Activated B cell treated with CpG ODN at 0.5 μM for 24 hours (primary cell): ENCODE results near the gene NAT16. TPM values are rescaled to one million over a fixed set of nuclear protein-coding genes. Genes with fewer than 3 reads are reported as not detected.
A peak's percentile ranks its signal among the peaks of the same experiment; 100 is the strongest.
"Not testable (repeated sequence)": the region's sequence is repeated elsewhere in the genome, so short reads cannot be mapped to it uniquely, and the experiment has no call there.

Source experiments
- ATAC-seq: fragments of 200-7000 bp; cut with Tn5 transposase; one replicate; pipeline ENCODE4 v1.10.0; 2021; ENCODE audit warnings: low read depth, mild to moderate bottlenecking, moderate library complexity
- CTCF ChIA-PET: fragments of 350-600 bp; sonication (Branson Sonifier 250); formaldehyde crosslinking; loops from one replicate; lab custom pipeline; 2021; ENCODE audit warnings: antibody characterized with exemption; lab: Charles Lee
- POLR2A ChIA-PET: fragments of 350-600 bp; sonication (Branson Sonifier 250); formaldehyde crosslinking; loops from one replicate; lab custom pipeline; 2021; ENCODE audit warnings: antibody characterized with exemption; lab: Charles Lee
- DNase-seq: peaks from one replicate; pipeline ENCODE4 v3.0.0; 2022
- H3K27ac Mint-ChIP-seq: one replicate; pipeline ENCODE4 v1.8.0; 2020; ENCODE audit warnings: mixed read lengths
- H3K27me3 Mint-ChIP-seq: one replicate; pipeline ENCODE4 v1.8.0; 2021; ENCODE audit warnings: mixed read lengths
- H3K36me3 Mint-ChIP-seq: one replicate; pipeline ENCODE4 v1.8.0; 2021; ENCODE audit warnings: low read depth, mixed read lengths
- H3K4me1 Mint-ChIP-seq: one replicate; pipeline ENCODE4 v1.8.0; 2021; ENCODE audit warnings: mixed read lengths
- H3K4me3 Mint-ChIP-seq: one replicate; pipeline ENCODE4 v1.8.0; 2020; ENCODE audit warnings: mild to moderate bottlenecking, mixed read lengths
- H3K9me3 Mint-ChIP-seq: one replicate; pipeline ENCODE4 v1.8.0; 2020; ENCODE audit warnings: mixed read lengths
- intact Hi-C: fragments of 100-400 bp; cut with micrococcal nuclease; formaldehyde crosslinking; loops from one replicate; pipeline ENCODE4 v1.15.1; 2024
- total RNA-seq: library from RNA; stranded (reverse); gene quantifications from 2 replicates; pipeline ENCODE4 v1.2.3, GENCODE V29; 2022
- TF ChIP-seq, protein P1 (sequence below): fragments of 200-600 bp; IDR thresholded peaks from one replicate; pipeline ENCODE4 v1.8.0; 2022; ENCODE audit warnings: antibody characterized with exemption, mild to moderate bottlenecking

The NAT16 gene
- total RNA-seq, 1 donor from 2014 or later: not detected

DNA sequence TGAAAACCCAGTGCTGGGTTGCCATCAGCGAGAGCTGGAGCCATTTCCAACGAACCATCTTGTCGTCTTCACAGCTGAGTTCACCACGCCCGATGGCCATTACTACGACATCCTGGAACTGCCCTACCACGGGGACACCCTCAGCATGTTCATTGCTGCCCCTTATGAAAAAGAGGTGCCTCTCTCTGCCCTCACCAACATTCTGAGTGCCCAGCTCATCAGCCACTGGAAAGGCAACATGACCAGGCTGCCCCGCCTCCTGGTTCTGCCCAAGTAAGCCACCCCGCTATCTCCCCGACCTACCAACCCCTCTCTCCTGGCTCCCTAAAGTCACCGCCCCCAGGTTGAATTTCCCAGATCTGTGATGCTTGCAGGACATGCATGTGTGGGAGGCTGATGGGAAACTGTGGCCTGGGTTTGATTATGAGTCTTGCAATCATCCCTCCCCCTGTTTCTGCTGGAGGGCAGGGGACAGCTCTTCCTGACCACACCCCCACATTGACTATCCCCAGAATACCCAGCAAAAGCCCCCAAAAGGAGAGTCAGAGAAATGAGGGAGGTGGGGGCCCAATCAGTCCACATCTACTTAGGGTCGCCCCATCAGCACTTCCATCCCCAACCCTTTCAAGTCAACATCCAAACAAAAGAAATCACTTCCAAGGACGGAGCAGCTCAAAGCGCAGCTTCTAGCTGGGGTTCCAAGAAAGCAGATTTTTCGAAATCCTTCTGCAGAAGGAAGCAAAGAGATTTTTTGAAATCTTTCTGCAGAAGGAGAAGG is 46.3 kb downstream of the NAT16 start:
- TF ChIP-seq, protein P1, sequence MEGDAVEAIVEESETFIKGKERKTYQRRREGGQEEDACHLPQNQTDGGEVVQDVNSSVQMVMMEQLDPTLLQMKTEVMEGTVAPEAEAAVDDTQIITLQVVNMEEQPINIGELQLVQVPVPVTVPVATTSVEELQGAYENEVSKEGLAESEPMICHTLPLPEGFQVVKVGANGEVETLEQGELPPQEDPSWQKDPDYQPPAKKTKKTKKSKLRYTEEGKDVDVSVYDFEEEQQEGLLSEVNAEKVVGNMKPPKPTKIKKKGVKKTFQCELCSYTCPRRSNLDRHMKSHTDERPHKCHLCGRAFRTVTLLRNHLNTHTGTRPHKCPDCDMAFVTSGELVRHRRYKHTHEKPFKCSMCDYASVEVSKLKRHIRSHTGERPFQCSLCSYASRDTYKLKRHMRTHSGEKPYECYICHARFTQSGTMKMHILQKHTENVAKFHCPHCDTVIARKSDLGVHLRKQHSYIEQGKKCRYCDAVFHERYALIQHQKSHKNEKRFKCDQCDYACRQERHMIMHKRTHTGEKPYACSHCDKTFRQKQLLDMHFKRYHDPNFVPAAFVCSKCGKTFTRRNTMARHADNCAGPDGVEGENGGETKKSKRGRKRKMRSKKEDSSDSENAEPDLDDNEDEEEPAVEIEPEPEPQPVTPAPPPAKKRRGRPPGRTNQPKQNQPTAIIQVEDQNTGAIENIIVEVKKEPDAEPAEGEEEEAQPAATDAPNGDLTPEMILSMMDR: no peak
- ChIA-PET CTCF (interaction anchor here (1.5 kb wide), 2 partner anchors 10 to 59 kb away, joined by 3 to 6 read pairs; no protein-coding TSS in a partner anchor), POLR2A (no interaction called here)
- peaks cover 18% of the 10 kb centered on the region for H3K4me1 Mint-ChIP-seq
- no peak for ATAC-seq
- H3K36me3 Mint-ChIP-seq: no peaks in the 10 kb centered on the region
- intact Hi-C loops: no loop called here
- no peak overlapping the region for H3K4me3 Mint-ChIP-seq
- no peak for DNase-seq
- H3K27me3 Mint-ChIP-seq: peaks cover 30% of the 10 kb centered on the region
- no peaks in the 10 kb centered on the region for H3K9me3 Mint-ChIP-seq
- no peak overlapping the region for H3K27ac Mint-ChIP-seq

DNA sequence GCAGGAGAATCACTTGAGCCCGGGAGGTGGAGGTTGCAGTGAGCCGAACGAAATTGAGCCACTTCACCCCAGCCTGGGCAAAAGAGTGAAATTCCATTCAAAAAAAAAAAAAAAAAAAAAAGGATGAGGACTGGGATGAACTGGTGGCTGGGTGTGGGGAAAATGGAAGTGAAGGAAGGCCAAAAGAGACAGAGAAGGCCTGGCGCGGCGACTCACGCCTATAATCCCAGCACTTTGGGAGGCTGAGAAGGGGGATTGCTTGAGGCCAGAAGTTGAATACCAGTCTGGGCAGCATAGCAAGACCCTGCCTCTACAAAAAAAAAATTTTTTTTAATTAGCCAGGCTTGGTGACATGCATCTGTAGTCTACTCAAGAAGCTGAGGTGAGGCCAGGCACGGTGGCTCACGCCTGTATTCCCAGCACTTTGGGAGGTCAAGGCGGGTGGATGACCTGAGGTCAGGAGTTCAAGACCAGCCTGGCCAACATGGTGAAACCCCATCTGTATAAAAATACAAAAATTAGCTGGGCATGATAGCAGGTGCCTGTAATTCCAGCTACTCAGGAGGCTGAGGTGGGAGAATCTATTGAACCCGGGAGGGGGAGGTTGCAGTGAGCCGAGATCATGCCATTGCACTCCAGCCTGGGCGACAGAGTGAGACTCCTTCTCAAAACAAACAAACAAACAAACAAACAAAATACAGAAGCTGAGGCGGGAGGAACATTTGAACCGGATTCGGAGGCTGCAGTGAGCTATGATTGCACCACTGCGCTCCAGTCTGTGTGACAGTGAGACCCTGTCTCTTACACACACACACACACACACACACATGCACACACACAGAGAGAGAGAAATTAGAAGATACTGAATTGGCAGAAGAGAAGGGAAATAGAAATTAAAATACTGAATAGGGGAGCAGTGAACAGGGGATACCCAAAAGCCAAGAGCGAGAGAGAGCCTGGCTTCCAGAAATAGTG is 47.2 kb downstream of the NAT16 start:
- Mint-ChIP-seq H3K4me1 (peaks cover 15% of the 10 kb centered on the region), H3K27me3 (peaks cover 30% of the 10 kb centered on the region)
- ChIA-PET CTCF (interaction anchor here (1.5 kb wide), 1 partner anchor 11 kb away, joined by 6 read pairs; no protein-coding TSS in a partner anchor), POLR2A (interaction anchor here (0.7 kb wide), 1 partner anchor 160 kb away, joined by 6 read pairs; no protein-coding TSS in a partner anchor)
- H3K36me3 Mint-ChIP-seq, H3K27ac Mint-ChIP-seq, DNase-seq, ATAC-seq, intact Hi-C loops, H3K4me3 Mint-ChIP-seq, H3K9me3 Mint-ChIP-seq: not testable (repeated sequence)

DNA sequence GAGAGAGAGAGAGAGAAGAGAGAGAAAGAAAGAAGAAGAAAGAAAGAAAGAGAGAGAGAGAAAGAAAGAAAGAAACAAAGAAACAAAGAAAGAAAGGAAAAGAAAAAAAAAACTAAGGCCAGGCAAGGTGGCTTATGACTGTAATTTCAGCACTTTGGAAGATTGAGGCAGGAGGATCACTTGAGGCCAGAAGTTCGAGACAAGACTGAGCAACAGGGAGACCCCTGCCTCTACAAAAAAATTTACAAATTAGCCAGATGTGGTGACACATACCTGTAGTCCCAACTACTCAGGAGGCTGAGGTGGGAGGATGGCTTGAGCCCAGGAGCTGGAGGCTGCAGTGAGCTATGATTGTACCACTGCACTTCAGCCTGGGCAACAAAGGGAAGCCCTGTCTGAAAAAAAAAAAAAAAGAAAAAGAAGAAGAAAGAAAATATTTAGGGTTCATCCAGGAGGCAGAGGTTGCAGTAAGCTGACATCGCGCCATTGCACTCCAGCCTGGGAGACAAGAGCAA is 50.4 kb downstream of the NAT16 start:
- DNase-seq (no peak), ATAC-seq (no peak)
- intact Hi-C loops: no loop called here
- Mint-ChIP-seq H3K4me1 (peaks cover 36% of the 10 kb centered on the region), H3K4me3 (no peak overlapping the region), H3K36me3 (no peaks in the 10 kb centered on the region), H3K27me3 (peaks cover 29% of the 10 kb centered on the region), H3K27ac (no peak overlapping the region), H3K9me3 (no peaks in the 10 kb centered on the region)
- TF ChIP-seq, protein P1: no peak
- CTCF ChIA-PET: no interaction called here
- POLR2A ChIA-PET: interaction anchor here (0.7 kb wide), 1 partner anchor 23 kb away, joined by 4 read pairs; no protein-coding TSS in a partner anchor

DNA sequence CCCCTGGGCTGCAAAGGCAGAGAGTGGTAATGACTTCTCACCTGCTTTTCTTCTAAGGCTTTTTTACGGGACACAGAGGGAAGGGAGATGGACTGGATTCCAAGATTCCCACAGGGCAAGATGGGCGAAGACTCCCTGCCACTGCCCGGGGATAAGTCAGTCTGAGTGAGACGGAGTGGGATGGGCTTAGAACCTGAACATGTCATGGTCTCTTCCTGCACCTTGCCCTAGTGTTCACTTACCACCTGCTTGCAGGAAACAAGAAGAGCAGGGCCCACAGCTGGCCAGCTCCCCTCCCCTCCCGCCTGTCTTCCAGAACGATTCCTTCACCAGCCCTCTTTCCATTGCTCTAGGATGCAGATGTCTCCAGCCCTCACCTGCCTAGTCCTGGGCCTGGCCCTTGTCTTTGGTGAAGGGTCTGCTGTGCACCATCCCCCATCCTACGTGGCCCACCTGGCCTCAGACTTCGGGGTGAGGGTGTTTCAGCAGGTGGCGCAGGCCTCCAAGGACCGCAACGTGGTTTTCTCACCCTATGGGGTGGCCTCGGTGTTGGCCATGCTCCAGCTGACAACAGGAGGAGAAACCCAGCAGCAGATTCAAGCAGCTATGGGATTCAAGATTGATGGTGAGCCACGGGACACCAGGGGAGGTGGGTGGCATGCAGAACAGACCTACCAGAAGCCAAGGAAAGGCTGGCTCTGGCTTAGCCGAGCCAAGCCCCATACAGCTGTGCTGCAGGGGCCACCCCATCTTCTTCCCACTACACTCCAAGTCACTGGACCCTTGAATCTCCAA is 51.9 kb downstream of the NAT16 start:
- DNase-seq (no peak), ATAC-seq (no peak)
- intact Hi-C loops: no loop called here
- H3K27ac Mint-ChIP-seq: no peak overlapping the region
- TF ChIP-seq, protein P1: no peak
- H3K4me3 Mint-ChIP-seq: no peak overlapping the region
- no peaks in the 10 kb centered on the region for H3K36me3 Mint-ChIP-seq
- H3K4me1 Mint-ChIP-seq: peaks cover 35% of the 10 kb centered on the region
- ChIA-PET POLR2A (no interaction called here), CTCF (no interaction called here)
- H3K27me3 Mint-ChIP-seq: peaks cover 20% of the 10 kb centered on the region
- no peaks in the 10 kb centered on the region for H3K9me3 Mint-ChIP-seq

DNA sequence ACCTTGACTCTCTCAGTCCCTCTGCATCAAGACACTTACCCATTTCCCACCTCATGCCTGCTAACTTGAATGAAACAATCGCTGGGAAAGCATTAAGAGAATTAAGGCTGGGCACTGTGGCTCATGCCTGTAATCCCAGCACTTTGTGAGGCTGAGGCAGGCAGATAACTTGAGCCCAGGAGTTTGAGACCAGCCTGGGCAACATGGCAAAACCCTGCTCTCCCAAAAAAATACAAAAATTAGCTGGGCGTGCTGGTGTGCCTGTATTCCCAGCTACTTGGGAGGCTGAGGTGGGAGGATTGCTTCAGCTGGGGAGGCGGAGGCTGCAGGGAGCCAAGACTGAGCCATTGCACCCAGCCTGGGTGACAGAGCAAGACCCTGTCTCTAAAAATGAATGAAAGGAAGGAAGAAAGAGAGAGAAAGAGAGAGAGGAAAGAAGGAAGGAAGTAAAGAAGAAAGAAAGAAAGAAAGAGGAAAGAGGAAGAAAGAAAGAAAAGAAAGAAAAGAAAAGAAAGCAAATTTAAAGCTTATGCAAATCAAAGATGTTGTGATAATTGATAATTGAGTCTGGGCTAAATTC is 52.5 kb downstream of the NAT16 start:
- Mint-ChIP-seq H3K27ac (no peak overlapping the region), H3K4me1 (peaks cover 40% of the 10 kb centered on the region), H3K9me3 (no peaks in the 10 kb centered on the region), H3K27me3 (peaks cover 22% of the 10 kb centered on the region), H3K4me3 (peak overlapping the region; percentile 47), H3K36me3 (no peaks in the 10 kb centered on the region)
- TF ChIP-seq, protein P1: no peak
- ChIA-PET POLR2A (no interaction called here), CTCF (no interaction called here)
- DNase-seq: no peak
- no peak for ATAC-seq
- intact Hi-C loops: no loop called here
